Endothelial cell of umbilical vein (primary cell): ENCODE measurements around the gene NOSIP. TPM values are rescaled to one million over a fixed set of nuclear protein-coding genes. Genes with fewer than 3 reads are reported as not detected.

Experiments used
- BruUV-seq: library from RNA; stranded (reverse); fragments of 400-500 nt; replicated peaks from 2 replicates; lab custom pipeline; 2021; lab: Mats Ljungman, UMichigan
- CTCF ChIA-PET: fragments of 300-600, 350-600 bp; sonication (Branson Sonifier 250); formaldehyde crosslinking; loops from one replicate; lab custom pipeline; 2021; ENCODE audit warnings: antibody characterized with exemption, inconsistent platforms; lab: Charles Lee
- POLR2A ChIA-PET: fragments of 300-600, 350-600 bp; sonication (Branson Sonifier 250); formaldehyde crosslinking; loops from one replicate; lab custom pipeline; 2021; ENCODE audit warnings: antibody characterized with exemption, inconsistent platforms; lab: Charles Lee
- DNase-seq: peaks from one replicate; pipeline ENCODE4 v3.0.0-alpha.2; 2011; ENCODE audit warnings: low read depth, low spot score
- FAIRE-seq: peaks from 2 replicates; lab custom pipeline; 2011; peaks lifted over from hg19 to GRCh38; lab: Jason Lieb, UNC
- H2AFZ ChIP-seq: 2 replicates; pipeline ENCODE4 v1.6.0; 2012; ENCODE audit warnings: low read depth, low read length, control low read depth, inconsistent platforms
- H3K27ac ChIP-seq: 2 replicates; pipeline ENCODE4 v1.5.1; 2011; ENCODE audit warnings: low read depth, mild to moderate bottlenecking, control low read depth, low read length, moderate library complexity; ENCODE audit not compliant: insufficient read depth
- H3K27me3 ChIP-seq, 2 experiments: 2 replicates each; pipeline versions ENCODE4 v1.6.0 to v1.6.1; 2011; ENCODE audit warnings: low read length in 2 of 2, mixed read lengths in 1 of 2; ENCODE audit not compliant: control insufficient read depth in 2 of 2, insufficient read depth in 2 of 2
- H3K36me3 ChIP-seq, 2 experiments: 2 replicates in 1 of 2; 3 replicates in 1 of 2; pipeline ENCODE4 v1.5.1; 2011; ENCODE audit warnings: low read length in 2 of 2, mild to moderate bottlenecking in 1 of 2, moderate library complexity in 1 of 2; ENCODE audit not compliant: control insufficient read depth in 2 of 2, insufficient read depth in 2 of 2; ENCODE audit errors: extremely low read depth in 1 of 2
- H3K4me1 ChIP-seq: 3 replicates; pipeline ENCODE4 v1.5.1; 2011; ENCODE audit warnings: mild to moderate bottlenecking, low read length; ENCODE audit not compliant: control insufficient read depth, insufficient read depth; ENCODE audit errors: extremely low read depth
- H3K4me2 ChIP-seq: 2 replicates; pipeline ENCODE4 v1.6.1; 2011; ENCODE audit warnings: low read length, control low read depth, mixed read lengths; ENCODE audit not compliant: insufficient read depth
- H3K4me3 ChIP-seq, 3 experiments: fragments of 200-600 bp in 1 of 3; sonication (generic), shearing (Covaris generic) in 1 of 3; replicated peaks in 1 of 3; 2 replicates each; pipeline ENCODE4 v1.5.1; 2011 to 2016; ENCODE audit warnings: control low read depth in 3 of 3, low read length in 3 of 3, mild to moderate bottlenecking in 2 of 3, inconsistent platforms in 1 of 3, low read depth in 1 of 3, moderate library complexity in 1 of 3; ENCODE audit not compliant: insufficient read depth in 1 of 3
- H3K79me2 ChIP-seq: 2 replicates; pipeline ENCODE4 v1.6.0; 2012; ENCODE audit warnings: low read length, inconsistent platforms; ENCODE audit not compliant: control insufficient read depth, insufficient read depth
- H3K9ac ChIP-seq: replicated peaks from 2 replicates; pipeline ENCODE3; 2011; ENCODE audit warnings: low read length, control low read depth; ENCODE audit not compliant: insufficient read depth; ENCODE audit errors: extremely low read depth
- H3K9me1 ChIP-seq: replicated peaks from 3 replicates; pipeline ENCODE4 v1.6.0; 2011; ENCODE audit warnings: mild to moderate bottlenecking, low read length; ENCODE audit not compliant: control insufficient read depth, insufficient read depth; ENCODE audit errors: extremely low read depth
- H3K9me3 ChIP-seq: replicated peaks from 2 replicates; pipeline ENCODE4 v1.5.1; 2012; ENCODE audit warnings: low read length, inconsistent platforms; ENCODE audit not compliant: control insufficient read depth, insufficient read depth
- H4K20me1 ChIP-seq: replicated peaks from 2 replicates; pipeline ENCODE3; 2011; ENCODE audit warnings: mild to moderate bottlenecking, low read length; ENCODE audit not compliant: control insufficient read depth, insufficient read depth; ENCODE audit errors: extremely low read depth
- EZH2 ChIP-seq: IDR thresholded peaks from 2 replicates; pipeline ENCODE4 v1.6.1; 2012; ENCODE audit warnings: borderline replicate concordance, low read depth, mild to moderate bottlenecking, moderate library complexity, low read length, inconsistent platforms; ENCODE audit not compliant: severe bottlenecking
- FOS ChIP-seq: IDR thresholded peaks from 2 replicates; pipeline ENCODE4 v1.6.1; 2011; ENCODE audit warnings: mild to moderate bottlenecking, low read length, moderate library complexity, borderline replicate concordance; ENCODE audit not compliant: insufficient read depth
- GATA2 ChIP-seq: IDR thresholded peaks from 2 replicates; pipeline ENCODE4 v1.7.0; 2011; ENCODE audit warnings: low read depth, mild to moderate bottlenecking, moderate library complexity, mixed read lengths, low read length; ENCODE audit not compliant: insufficient read length, insufficient read depth
- JUN ChIP-seq: IDR thresholded peaks from 2 replicates; pipeline ENCODE4 v1.6.1; 2011; ENCODE audit warnings: borderline replicate concordance, low read depth; ENCODE audit not compliant: insufficient read length, insufficient read depth
- MYC ChIP-seq: IDR thresholded peaks from one replicate; pipeline ENCODE4 v1.6.1; 2011; ENCODE audit warnings: mild to moderate bottlenecking, low read depth, low read length
- POLR2A ChIP-seq: IDR thresholded peaks from 2 replicates; pipeline ENCODE4 v1.6.1; 2012; ENCODE audit warnings: low read depth, mild to moderate bottlenecking, control low read depth, low read length
- POLR2AphosphoS5 ChIP-seq: IDR thresholded peaks from 2 replicates; pipeline ENCODE4 v1.6.1; 2012; ENCODE audit warnings: low read depth, mild to moderate bottlenecking, control low read depth, low read length, moderate library complexity; ENCODE audit not compliant: insufficient read depth
- dilution Hi-C: fragments of 300-500 bp; cut with MboI; formaldehyde crosslinking; loops from one replicate; pipeline ENCODE4 v1.15.0; 2019; ENCODE audit warnings: low sequenced_read_pairs; ENCODE audit not compliant: extremely low pct_ligation_motif_present
- intact Hi-C: fragments of 100-400 bp; cut with micrococcal nuclease; formaldehyde crosslinking; loops from one replicate; pipeline ENCODE4 v1.10.0; 2022
- polyA plus RNA-seq, 4 experiments: library from polyadenylated mRNA; depleted of rRNA in 3 of 4; stranded (reverse) in 3 of 4; unstranded in 1 of 4; fragments of >200 nt; gene quantifications; 2 replicates each; pipeline versions ENCODE4 v1.2.1 to v1.2.3, GENCODE V29; 2011 to 2012; ENCODE audit warnings: missing spikeins in 1 of 4
- total RNA-seq: library from RNA; stranded (reverse); gene quantifications from 2 replicates; pipeline ENCODE4 v1.2.3, GENCODE V29; 2021
- TF ChIP-seq, protein P1 (sequence below), 2 donors: IDR thresholded peaks; 1 replicate in 1 of 2; 2 replicates in 1 of 2; pipeline ENCODE4 v1.5.1; 2011; ENCODE audit warnings: low read length in 2 of 2, mild to moderate bottlenecking in 2 of 2, moderate library complexity in 2 of 2, control low read depth in 1 of 2, inconsistent platforms in 1 of 2, low read depth in 1 of 2; ENCODE audit not compliant: insufficient read depth in 1 of 2; ENCODE audit errors: extremely low read depth in 1 of 2
- TF ChIP-seq, protein P2 (sequence below): IDR thresholded peaks from 2 replicates; pipeline ENCODE4 v1.6.1; 2011; ENCODE audit not compliant: insufficient read depth, insufficient read length

Gene NOSIP
- total and polyA plus RNA-seq, 2 donors (not counting 3 experiments of a cell fraction or from before 2014, with no cell fraction given), result 77.5 to 128 TPM

DNA sequence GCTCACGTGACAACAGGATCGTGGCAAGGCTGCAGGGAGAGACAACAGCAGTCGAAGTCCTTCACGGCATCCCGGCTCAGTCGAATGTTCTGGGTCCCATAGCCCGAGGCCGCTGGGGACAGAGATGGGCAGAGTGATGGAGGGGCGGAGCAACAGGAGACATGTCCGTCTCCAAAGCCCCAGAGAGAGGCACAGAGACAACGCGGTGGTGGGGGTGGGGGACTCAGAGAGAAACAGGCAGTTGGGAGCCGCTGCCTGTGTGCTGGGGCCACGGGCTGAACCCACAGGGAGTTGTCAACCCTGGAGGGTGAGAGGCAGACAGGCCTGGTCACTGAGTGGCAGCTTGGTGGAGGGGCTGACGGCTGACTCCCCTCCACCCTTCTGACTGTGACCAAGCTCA, 20.4 kb downstream of the NOSIP start:
- Histone ChIP-seq H4K20me1 (no peaks in the 10 kb centered on the region), H2AFZ (no peak overlapping the region), H3K9me1 (no peaks in the 10 kb centered on the region), H3K79me2 (peaks cover 14% of the 10 kb centered on the region), H3K4me2 (no peak overlapping the region), H3K27me3 (no peaks in the 10 kb centered on the region), H3K9ac (no peak overlapping the region), H3K27ac (no peak overlapping the region), H3K4me3 (no peak overlapping the region), H3K36me3 (peaks cover 15 to 35% of the 10 kb centered on the region in 2 experiments), H3K4me1 (peaks cover 8% of the 10 kb centered on the region), H3K9me3 (no peaks in the 10 kb centered on the region)
- no peak for DNase-seq
- no peak for FAIRE-seq
- intact Hi-C loops (no loop called here), dilution Hi-C loops (no loop called here)
- TF ChIP-seq EZH2 (no peak), FOS (no peak), POLR2AphosphoS5 (no peak), JUN (no peak), GATA2 (no peak), MYC (no peak), POLR2A (no peak)
- TF ChIP-seq, protein P1, sequence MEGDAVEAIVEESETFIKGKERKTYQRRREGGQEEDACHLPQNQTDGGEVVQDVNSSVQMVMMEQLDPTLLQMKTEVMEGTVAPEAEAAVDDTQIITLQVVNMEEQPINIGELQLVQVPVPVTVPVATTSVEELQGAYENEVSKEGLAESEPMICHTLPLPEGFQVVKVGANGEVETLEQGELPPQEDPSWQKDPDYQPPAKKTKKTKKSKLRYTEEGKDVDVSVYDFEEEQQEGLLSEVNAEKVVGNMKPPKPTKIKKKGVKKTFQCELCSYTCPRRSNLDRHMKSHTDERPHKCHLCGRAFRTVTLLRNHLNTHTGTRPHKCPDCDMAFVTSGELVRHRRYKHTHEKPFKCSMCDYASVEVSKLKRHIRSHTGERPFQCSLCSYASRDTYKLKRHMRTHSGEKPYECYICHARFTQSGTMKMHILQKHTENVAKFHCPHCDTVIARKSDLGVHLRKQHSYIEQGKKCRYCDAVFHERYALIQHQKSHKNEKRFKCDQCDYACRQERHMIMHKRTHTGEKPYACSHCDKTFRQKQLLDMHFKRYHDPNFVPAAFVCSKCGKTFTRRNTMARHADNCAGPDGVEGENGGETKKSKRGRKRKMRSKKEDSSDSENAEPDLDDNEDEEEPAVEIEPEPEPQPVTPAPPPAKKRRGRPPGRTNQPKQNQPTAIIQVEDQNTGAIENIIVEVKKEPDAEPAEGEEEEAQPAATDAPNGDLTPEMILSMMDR (IDR thresholded peaks at IDR 0.05; ENCODE audit: extremely low read depth in 1 of 2, insufficient read depth in 1 of 2, low read depth in 1 of 2, low read length in 2 of 2), result no peak
- TF ChIP-seq, protein P2, sequence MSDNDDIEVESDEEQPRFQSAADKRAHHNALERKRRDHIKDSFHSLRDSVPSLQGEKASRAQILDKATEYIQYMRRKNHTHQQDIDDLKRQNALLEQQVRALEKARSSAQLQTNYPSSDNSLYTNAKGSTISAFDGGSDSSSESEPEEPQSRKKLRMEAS, result no peak
- ChIA-PET POLR2A (no interaction called here), CTCF (interaction anchor here (2.3 to 6.1 kb wide), 2 partner anchors 9 to 11 kb away, joined by 9 to 51 read pairs; no protein-coding TSS in a partner anchor)
- BruUV-seq, result no TSS peak
